ENCODE results near the gene ADAT3. TPM values are rescaled to one million over a fixed set of nuclear protein-coding genes. Genes with fewer than 3 reads are reported as not detected.

Gene ADAT3
- total RNA-seq, 2 experiments from 2014 or later = 7.6 to 9.3 TPM

GRCh38 chr19:1917146-1917545 is 11.9 kb downstream of the ADAT3 start:
- ATAC-seq (ENCODE audit: low read depth) (no peak), DNase-seq (no peak)
- Mint-ChIP-seq H3K4me3 (no peak overlapping the region), H3K9me3 (no peaks in the 10 kb centered on the region), H3K36me3 (peaks cover 4% of the 10 kb centered on the region), H3K27me3 (no peaks in the 10 kb centered on the region), H3K27ac (no peak overlapping the region), H3K4me1 (no peaks in the 10 kb centered on the region)
- POLR2A ChIA-PET = interaction anchor here (0.6 kb wide), 1 partner anchor 13 kb away, joined by 3 read pairs; no protein-coding TSS in a partner anchor

GRCh38 chr19:1917926-1918325 is 12.7 kb downstream of the ADAT3 start:
- Mint-ChIP-seq H3K9me3 (no peaks in the 10 kb centered on the region), H3K27me3 (no peaks in the 10 kb centered on the region), H3K36me3 (peaks cover 4% of the 10 kb centered on the region), H3K4me3 (no peak overlapping the region), H3K4me1 (no peaks in the 10 kb centered on the region), H3K27ac (no peak overlapping the region)
- DNase-seq (no peak), ATAC-seq (ENCODE audit: low read depth) (peak; percentile 9)
- POLR2A ChIA-PET = no interaction called here

- H3K4me1 Mint-ChIP-seq = no peaks in the 10 kb centered on the region
- ATAC-seq (ENCODE audit: low read depth) (no peak), DNase-seq (no peak)
- H3K36me3 Mint-ChIP-seq = peaks cover 4% of the 10 kb centered on the region
- H3K27me3 Mint-ChIP-seq = no peaks in the 10 kb centered on the region
- no peaks in the 10 kb centered on the region for H3K9me3 Mint-ChIP-seq
- no peak overlapping the region for H3K27ac Mint-ChIP-seq
- H3K4me3 Mint-ChIP-seq = no peak overlapping the region
- POLR2A ChIA-PET = no interaction called here
Measured at GRCh38 chr19:1918975-1919374, 13.8 kb downstream of the ADAT3 start.

GRCh38 chr19:1920644-1921043 is 15.4 kb downstream of the ADAT3 start:
- POLR2A ChIA-PET = no interaction called here
- DNase-seq = no peak
- H3K36me3 Mint-ChIP-seq = peaks cover 4% of the 10 kb centered on the region
- no peaks in the 10 kb centered on the region for H3K4me1 Mint-ChIP-seq
- H3K27ac Mint-ChIP-seq = no peak overlapping the region
- no peak overlapping the region for H3K4me3 Mint-ChIP-seq
- H3K27me3 Mint-ChIP-seq = no peaks in the 10 kb centered on the region
- H3K9me3 Mint-ChIP-seq = no peaks in the 10 kb centered on the region
- ATAC-seq (ENCODE audit: low read depth) = no peak

GRCh38 chr19:1921326-1921725 is 16.1 kb downstream of the ADAT3 start:
- Mint-ChIP-seq H3K4me3 (no peak overlapping the region), H3K4me1 (no peaks in the 10 kb centered on the region), H3K36me3 (peaks cover 4% of the 10 kb centered on the region), H3K27me3 (peaks cover under 1% of the 10 kb centered on the region), H3K9me3 (no peaks in the 10 kb centered on the region), H3K27ac (no peak overlapping the region)
- ATAC-seq (ENCODE audit: low read depth) = no peak
- POLR2A ChIA-PET = no interaction called here
- DNase-seq = no peak

- Mint-ChIP-seq H3K4me3 (no peak overlapping the region), H3K27me3 (peaks cover 2% of the 10 kb centered on the region), H3K4me1 (no peaks in the 10 kb centered on the region), H3K27ac (no peak overlapping the region), H3K36me3 (peaks cover 4% of the 10 kb centered on the region), H3K9me3 (no peaks in the 10 kb centered on the region)
- DNase-seq (no peak), ATAC-seq (ENCODE audit: low read depth) (no peak)
- POLR2A ChIA-PET = no interaction called here
Measured at GRCh38 chr19:1921825-1922224, 16.6 kb downstream of the ADAT3 start.

- Mint-ChIP-seq H3K36me3 (peaks cover 4% of the 10 kb centered on the region), H3K9me3 (no peaks in the 10 kb centered on the region), H3K4me3 (no peak overlapping the region), H3K27ac (no peak overlapping the region), H3K4me1 (peaks cover 6% of the 10 kb centered on the region), H3K27me3 (peaks cover 2% of the 10 kb centered on the region)
- POLR2A ChIA-PET = no interaction called here
- DNase-seq = no peak
- ATAC-seq (ENCODE audit: low read depth) = no peak
Measured at GRCh38 chr19:1922803-1923202, 17.6 kb downstream of the ADAT3 start.

GRCh38 chr19:1923319-1923718 is 18.1 kb downstream of the ADAT3 start:
- no peak overlapping the region for H3K27ac Mint-ChIP-seq
- POLR2A ChIA-PET = interaction anchor here (0.8 to 1.1 kb wide), 2 partner anchors 19 to 26 kb away, joined by 3 read pairs; no protein-coding TSS in a partner anchor

GRCh38 chr19:1924320-1924961 is 19.2 kb downstream of the ADAT3 start:
- Mint-ChIP-seq H3K9me3 (no peaks in the 10 kb centered on the region), H3K4me1 (peaks cover 8% of the 10 kb centered on the region), H3K4me3 (no peak overlapping the region), H3K27ac (no peak overlapping the region), H3K27me3 (peaks cover 4% of the 10 kb centered on the region), H3K36me3 (no peaks in the 10 kb centered on the region)
- DNase-seq = no peak
- POLR2A ChIA-PET = interaction anchor here (1.1 kb wide), 1 partner anchor 18 kb away, joined by 3 read pairs; no protein-coding TSS in a partner anchor
- no peak for ATAC-seq (ENCODE audit: low read depth)

More at GRCh38 chr19:1923319-1923718, 18.1 kb downstream of the ADAT3 start:
- Mint-ChIP-seq H3K4me3 (no peak overlapping the region), H3K4me1 (peaks cover 8% of the 10 kb centered on the region), H3K36me3 (peaks cover 2% of the 10 kb centered on the region), H3K9me3 (no peaks in the 10 kb centered on the region), H3K27me3 (peaks cover 2% of the 10 kb centered on the region)
- peak; percentile 6 for ATAC-seq (ENCODE audit: low read depth)
- no peak for DNase-seq

- Mint-ChIP-seq H3K9me3 (no peaks in the 10 kb centered on the region), H3K27me3 (peaks cover 7% of the 10 kb centered on the region), H3K4me1 (peaks cover 11% of the 10 kb centered on the region), H3K4me3 (no peak overlapping the region), H3K36me3 (no peaks in the 10 kb centered on the region), H3K27ac (no peak overlapping the region)
- DNase-seq (no peak), ATAC-seq (ENCODE audit: low read depth) (no peak)
- POLR2A ChIA-PET = no interaction called here
Measured at GRCh38 chr19:1925544-1925943, 20.3 kb downstream of the ADAT3 start.

GRCh38 chr19:1929021-1929742 is 24.0 kb downstream of the ADAT3 start:
- DNase-seq (peak; percentile 92), ATAC-seq (ENCODE audit: low read depth) (peak; percentile 91)
- Mint-ChIP-seq H3K4me1 (peaks cover 11% of the 10 kb centered on the region), H3K4me3 (peak overlapping the region; percentile 78), H3K27me3 (peaks cover 14% of the 10 kb centered on the region), H3K36me3 (peaks cover 10% of the 10 kb centered on the region), H3K27ac (peak overlapping the region; percentile 56), H3K9me3 (peaks cover 12% of the 10 kb centered on the region)
- POLR2A ChIA-PET = interaction anchor here (0.7 to 1.8 kb wide), 4 partner anchors 26 to 465 kb away, joined by 3 to 7 read pairs (median 4); no protein-coding TSS in a partner anchor

GRCh38 chr19:1931445-1931844 is 26.2 kb downstream of the ADAT3 start:
- Mint-ChIP-seq H3K4me3 (no peak overlapping the region), H3K36me3 (peaks cover 16% of the 10 kb centered on the region), H3K9me3 (peaks cover 16% of the 10 kb centered on the region), H3K4me1 (peaks cover 13% of the 10 kb centered on the region), H3K27me3 (peaks cover 13% of the 10 kb centered on the region), H3K27ac (no peak overlapping the region)
- POLR2A ChIA-PET = interaction anchor here (1.8 kb wide), 1 partner anchor 35 kb away, joined by 3 read pairs; no protein-coding TSS in a partner anchor
- DNase-seq = no peak
- ATAC-seq (ENCODE audit: low read depth) = no peak

- H3K27me3 Mint-ChIP-seq = peaks cover 15% of the 10 kb centered on the region
- DNase-seq (no peak), ATAC-seq (ENCODE audit: low read depth) (no peak)
- H3K36me3 Mint-ChIP-seq = peaks cover 19% of the 10 kb centered on the region
- peaks cover 13% of the 10 kb centered on the region for H3K4me1 Mint-ChIP-seq
- peaks cover 16% of the 10 kb centered on the region for H3K9me3 Mint-ChIP-seq
- H3K4me3 Mint-ChIP-seq = no peak overlapping the region
- no peak overlapping the region for H3K27ac Mint-ChIP-seq
- POLR2A ChIA-PET = interaction anchor here (0.6 to 1.8 kb wide), 4 partner anchors 29 to 79 kb away, joined by 3 to 6 read pairs (median 4); no protein-coding TSS in a partner anchor
Measured at GRCh38 chr19:1932395-1932794, 27.2 kb downstream of the ADAT3 start.

GRCh38 chr19:1933244-1933643 is 28.0 kb downstream of the ADAT3 start:
- no peak for DNase-seq

More at GRCh38 chr19:1933244-1933643, 28.0 kb downstream of the ADAT3 start:
- Mint-ChIP-seq H3K9me3 (peaks cover 16% of the 10 kb centered on the region), H3K27ac (no peak overlapping the region), H3K27me3 (peaks cover 15% of the 10 kb centered on the region), H3K36me3 (peaks cover 19% of the 10 kb centered on the region), H3K4me1 (peaks cover 7% of the 10 kb centered on the region), H3K4me3 (no peak overlapping the region)
- POLR2A ChIA-PET = interaction anchor here (0.6 to 1.8 kb wide), 2 partner anchors 30 to 36 kb away, joined by 3 to 5 read pairs; no protein-coding TSS in a partner anchor
- ATAC-seq (ENCODE audit: low read depth) = no peak

Data from activated naive CD8-positive, alpha-beta T cell treated with anti-CD3 and anti-CD28 coated beads, Interleukin-2, amount 10 ng/mL, durations not matched to agents 7 days and 5 days (primary cell).